ENCODE data around the gene USP15. TPM values are rescaled to one million over a fixed set of nuclear protein-coding genes. Genes with fewer than 3 reads are reported as not detected.

The USP15 gene
- polyA plus RNA-seq, 2 donors: 33.9 to 64.6 TPM

- H3K9me3 ChIP-seq (ENCODE audit: control insufficient read depth in 2 of 2, insufficient read depth in 1 of 2, low read depth in 1 of 2, low read length in 1 of 2): no peaks in the 10 kb centered on the region
- H3K27me3 ChIP-seq (ENCODE audit: control insufficient read depth in 1 of 2, insufficient read depth in 2 of 2, low read length in 2 of 2): no peaks in the 10 kb centered on the region
- peaks cover 0 to 3% of the 10 kb centered on the region in 2 donors for H3K4me1 ChIP-seq (ENCODE audit: control insufficient read depth in 2 of 2, insufficient read depth in 2 of 2, low read length in 1 of 2)
- H3K4me3 ChIP-seq (ENCODE audit: low read depth in 1 of 2, low read length in 2 of 2): no peak overlapping the region
- WGBS, 2 donors: 71 to 76% methylated on average over 3 of the region's 3 CpGs
- no peak overlapping the region for H3K27ac ChIP-seq (ENCODE audit: low read depth in 2 of 2, low read length in 1 of 2)
- no peaks in the 10 kb centered on the region for H3K36me3 ChIP-seq (ENCODE audit: control insufficient read depth in 2 of 2, insufficient read depth in 2 of 2, low read length in 1 of 2)
Observed at GRCh38 chr12:62264706-62265105, 4.5 kb downstream of the USP15 start.

GRCh38 chr12:62265511-62265910 is 5.3 kb downstream of the USP15 start:
- no peaks in the 10 kb centered on the region for H3K9me3 ChIP-seq (ENCODE audit: control insufficient read depth in 2 of 2, insufficient read depth in 1 of 2, low read depth in 1 of 2, low read length in 1 of 2)
- no peak overlapping the region for H3K4me3 ChIP-seq (ENCODE audit: low read depth in 1 of 2, low read length in 2 of 2)
- no peak overlapping the region for H3K27ac ChIP-seq (ENCODE audit: low read depth in 2 of 2, low read length in 1 of 2)
- H3K27me3 ChIP-seq (ENCODE audit: control insufficient read depth in 1 of 2, insufficient read depth in 2 of 2, low read length in 2 of 2): no peaks in the 10 kb centered on the region
- H3K36me3 ChIP-seq (ENCODE audit: control insufficient read depth in 2 of 2, insufficient read depth in 2 of 2, low read length in 1 of 2): no peaks in the 10 kb centered on the region
- 88 to 90% methylated on average over 4 of the region's 4 CpGs for WGBS, 2 donors
- peaks cover 0 to 3% of the 10 kb centered on the region in 2 donors for H3K4me1 ChIP-seq (ENCODE audit: control insufficient read depth in 2 of 2, insufficient read depth in 2 of 2, low read length in 1 of 2)

DNA sequence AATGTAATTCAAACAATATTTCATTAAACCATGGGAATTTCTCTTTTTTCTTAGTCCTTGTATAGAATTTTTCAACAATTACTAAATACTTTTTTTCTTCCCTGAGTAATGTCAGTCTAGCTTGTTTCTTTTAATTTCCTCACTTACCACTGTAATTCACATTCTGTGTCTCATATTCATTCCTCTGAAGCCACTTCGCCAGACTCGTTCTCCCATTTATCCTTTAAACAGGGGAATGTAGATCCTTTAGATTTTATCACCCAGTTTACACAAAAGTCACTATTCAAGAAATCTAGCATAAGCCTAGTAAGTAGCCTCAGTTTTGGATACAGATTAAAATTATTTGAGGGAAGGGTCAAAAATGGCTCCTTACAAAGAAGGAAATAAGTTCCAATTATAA is 6.8 kb downstream of the USP15 start:
- no peaks in the 10 kb centered on the region for H3K36me3 ChIP-seq (ENCODE audit: control insufficient read depth in 2 of 2, insufficient read depth in 2 of 2, low read length in 1 of 2)
- H3K4me1 ChIP-seq (ENCODE audit: control insufficient read depth in 2 of 2, insufficient read depth in 2 of 2, low read length in 1 of 2): peaks cover 0 to under 1% of the 10 kb centered on the region in 2 donors
- 85 to 88% methylated on average over 2 of the region's 2 CpGs for WGBS, 2 donors
- H3K27ac ChIP-seq (ENCODE audit: low read depth in 2 of 2, low read length in 1 of 2): no peak overlapping the region
- H3K9me3 ChIP-seq (ENCODE audit: control insufficient read depth in 2 of 2, insufficient read depth in 1 of 2, low read depth in 1 of 2, low read length in 1 of 2): no peaks in the 10 kb centered on the region
- no peak overlapping the region for H3K4me3 ChIP-seq (ENCODE audit: low read depth in 1 of 2, low read length in 2 of 2)
- H3K27me3 ChIP-seq (ENCODE audit: control insufficient read depth in 1 of 2, insufficient read depth in 2 of 2, low read length in 2 of 2): no peaks in the 10 kb centered on the region

- no peaks in the 10 kb centered on the region for H3K9me3 ChIP-seq (ENCODE audit: control insufficient read depth in 2 of 2, insufficient read depth in 1 of 2, low read depth in 1 of 2, low read length in 1 of 2)
- H3K27me3 ChIP-seq (ENCODE audit: control insufficient read depth in 1 of 2, insufficient read depth in 2 of 2, low read length in 2 of 2): no peaks in the 10 kb centered on the region
- H3K36me3 ChIP-seq (ENCODE audit: control insufficient read depth in 2 of 2, insufficient read depth in 2 of 2, low read length in 1 of 2): no peaks in the 10 kb centered on the region
- H3K4me1 ChIP-seq (ENCODE audit: control insufficient read depth in 2 of 2, insufficient read depth in 2 of 2, low read length in 1 of 2): no peaks in the 10 kb centered on the region
- 79 to 81% methylated on average over 1 of the region's 1 CpG for whole genome bisulfite sequencing, 2 donors
- no peak overlapping the region for H3K4me3 ChIP-seq (ENCODE audit: low read depth in 1 of 2, low read length in 2 of 2)
- no peak overlapping the region for H3K27ac ChIP-seq (ENCODE audit: low read depth in 2 of 2, low read length in 1 of 2)
Observed at GRCh38 chr12:62267480-62267879, 7.3 kb downstream of the USP15 start.

DNA sequence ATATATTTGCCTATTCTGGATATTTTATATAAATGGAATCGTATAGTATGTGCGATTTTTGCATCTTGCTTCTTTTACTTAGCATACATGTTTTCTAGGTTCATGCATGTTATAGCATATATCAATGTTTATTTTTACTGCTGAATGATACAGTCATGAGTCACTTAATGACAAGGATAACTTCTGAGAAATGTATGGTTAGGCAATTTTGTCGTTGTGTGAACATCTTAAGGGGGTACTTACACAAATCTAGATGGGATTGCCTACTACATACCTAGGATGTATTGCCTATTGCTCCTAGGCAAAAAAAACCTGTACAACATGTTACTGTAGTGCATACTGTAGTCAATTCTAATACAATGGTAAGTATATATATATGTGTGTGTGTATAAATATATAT is 8.8 kb downstream of the USP15 start:
- H3K9me3 ChIP-seq (ENCODE audit: control insufficient read depth in 2 of 2, insufficient read depth in 1 of 2, low read depth in 1 of 2, low read length in 1 of 2): no peaks in the 10 kb centered on the region
- no peaks in the 10 kb centered on the region for H3K36me3 ChIP-seq (ENCODE audit: control insufficient read depth in 2 of 2, insufficient read depth in 2 of 2, low read length in 1 of 2)
- H3K27ac ChIP-seq (ENCODE audit: low read depth in 2 of 2, low read length in 1 of 2): no peak overlapping the region
- no peak overlapping the region for H3K4me3 ChIP-seq (ENCODE audit: low read depth in 1 of 2, low read length in 2 of 2)
- 49 to 64% methylated on average over 3 of the region's 3 CpGs for WGBS, 2 donors
- no peaks in the 10 kb centered on the region for H3K27me3 ChIP-seq (ENCODE audit: control insufficient read depth in 1 of 2, insufficient read depth in 2 of 2, low read length in 2 of 2)
- no peaks in the 10 kb centered on the region for H3K4me1 ChIP-seq (ENCODE audit: control insufficient read depth in 2 of 2, insufficient read depth in 2 of 2, low read length in 1 of 2)

DNA sequence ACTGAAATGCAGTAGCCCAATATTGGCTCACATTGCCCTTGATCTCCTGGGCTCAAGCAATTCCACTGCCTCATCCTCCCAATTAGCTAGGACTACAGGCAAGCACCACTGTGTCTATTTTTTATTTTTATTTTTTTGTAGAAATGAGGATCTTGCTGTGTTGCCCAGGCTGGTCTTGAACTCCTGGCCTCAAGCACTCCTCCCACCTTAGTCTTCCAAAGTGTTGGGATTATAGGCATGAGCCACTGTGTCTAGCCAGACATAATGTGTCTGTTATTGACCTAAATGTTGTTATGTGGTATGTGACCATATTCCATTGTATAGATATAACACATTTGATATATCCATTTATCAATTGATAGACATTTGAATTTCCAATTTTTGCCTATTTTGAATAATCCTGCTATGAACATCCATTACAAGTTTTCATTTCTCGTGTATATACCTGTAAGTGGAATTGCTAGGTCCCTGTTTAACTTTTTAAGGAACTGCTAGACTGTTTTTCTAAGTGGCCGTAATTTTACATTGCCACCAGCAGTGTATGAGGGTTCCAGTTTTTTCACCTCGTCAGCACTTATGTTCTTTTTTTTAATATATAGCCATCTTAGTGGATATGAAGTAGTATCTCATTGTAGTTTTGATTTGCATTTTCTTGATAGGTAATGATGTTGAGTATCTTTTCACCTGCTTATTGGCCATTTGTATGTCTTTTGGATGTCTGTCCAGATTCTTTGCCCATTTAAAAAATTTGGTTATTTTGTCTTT is 9.4 kb downstream of the USP15 start:
- 87 to 89% methylated on average over 3 of the region's 3 CpGs for WGBS, 2 donors
- Histone ChIP-seq H3K36me3 (ENCODE audit: control insufficient read depth in 2 of 2, insufficient read depth in 2 of 2, low read length in 1 of 2) (no peaks in the 10 kb centered on the region), H3K27ac (ENCODE audit: low read depth in 2 of 2, low read length in 1 of 2) (no peak overlapping the region), H3K4me1 (ENCODE audit: control insufficient read depth in 2 of 2, insufficient read depth in 2 of 2, low read length in 1 of 2) (no peaks in the 10 kb centered on the region), H3K27me3 (ENCODE audit: control insufficient read depth in 1 of 2, insufficient read depth in 2 of 2, low read length in 2 of 2) (no peaks in the 10 kb centered on the region), H3K9me3 (ENCODE audit: control insufficient read depth in 2 of 2, insufficient read depth in 1 of 2, low read depth in 1 of 2, low read length in 1 of 2) (no peaks in the 10 kb centered on the region), H3K4me3 (ENCODE audit: low read depth in 1 of 2, low read length in 2 of 2) (no peak overlapping the region)

DNA sequence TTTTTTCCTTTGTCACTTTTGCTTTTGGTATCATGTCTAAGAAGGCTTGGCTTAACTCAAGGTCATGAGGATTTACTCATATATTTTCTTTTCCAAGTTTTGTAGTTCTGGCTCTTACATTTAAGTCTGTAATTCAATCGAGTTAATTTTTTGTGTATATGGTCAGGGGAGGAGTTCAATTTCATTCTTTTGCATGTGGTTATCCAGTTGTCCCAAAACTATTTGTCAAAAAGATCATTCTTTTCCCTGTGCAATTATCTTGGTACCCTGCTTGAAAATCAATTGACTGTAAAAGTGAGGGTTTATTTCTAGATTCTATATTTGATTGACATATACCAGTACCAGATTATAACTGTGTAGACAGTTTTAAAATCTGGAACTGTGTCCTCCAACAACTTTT is 10.2 kb downstream of the USP15 start:
- no peaks in the 10 kb centered on the region for H3K27me3 ChIP-seq (ENCODE audit: control insufficient read depth in 1 of 2, insufficient read depth in 2 of 2, low read length in 2 of 2)
- no peaks in the 10 kb centered on the region for H3K36me3 ChIP-seq (ENCODE audit: control insufficient read depth in 2 of 2, insufficient read depth in 2 of 2, low read length in 1 of 2)
- no peak overlapping the region for H3K27ac ChIP-seq (ENCODE audit: low read depth in 2 of 2, low read length in 1 of 2)
- no peak overlapping the region for H3K4me3 ChIP-seq (ENCODE audit: low read depth in 1 of 2, low read length in 2 of 2)
- 39 to 49% methylated on average over 1 of the region's 1 CpG for WGBS, 2 donors
- no peaks in the 10 kb centered on the region for H3K4me1 ChIP-seq (ENCODE audit: control insufficient read depth in 2 of 2, insufficient read depth in 2 of 2, low read length in 1 of 2)
- H3K9me3 ChIP-seq (ENCODE audit: control insufficient read depth in 2 of 2, insufficient read depth in 1 of 2, low read depth in 1 of 2, low read length in 1 of 2): no peaks in the 10 kb centered on the region

DNA sequence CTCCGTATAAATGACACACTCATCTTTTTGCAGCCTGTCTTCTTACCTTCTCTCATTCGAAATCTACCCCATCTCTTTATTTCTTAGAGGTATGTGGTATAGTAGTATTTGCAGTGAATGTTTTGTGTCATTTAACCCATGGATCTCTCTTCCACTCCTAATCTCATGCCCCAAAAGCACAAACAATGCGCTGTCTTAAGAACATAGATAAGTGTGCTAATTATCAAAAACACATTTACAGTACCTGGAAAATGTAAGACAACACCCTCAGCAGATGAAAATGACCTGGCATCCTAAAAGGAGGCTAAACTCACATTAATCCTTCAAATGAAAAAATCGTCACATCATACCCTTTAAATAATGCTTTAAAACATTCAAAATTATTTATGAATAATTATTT is 10.7 kb downstream of the USP15 start:
- no peaks in the 10 kb centered on the region for H3K36me3 ChIP-seq (ENCODE audit: control insufficient read depth in 2 of 2, insufficient read depth in 2 of 2, low read length in 1 of 2)
- H3K9me3 ChIP-seq (ENCODE audit: control insufficient read depth in 2 of 2, insufficient read depth in 1 of 2, low read depth in 1 of 2, low read length in 1 of 2): no peaks in the 10 kb centered on the region
- no peak overlapping the region for H3K27ac ChIP-seq (ENCODE audit: low read depth in 2 of 2, low read length in 1 of 2)
- H3K4me1 ChIP-seq (ENCODE audit: control insufficient read depth in 2 of 2, insufficient read depth in 2 of 2, low read length in 1 of 2): no peaks in the 10 kb centered on the region
- 66 to 67% methylated on average over 4 of the region's 4 CpGs for WGBS, 2 donors
- no peaks in the 10 kb centered on the region for H3K27me3 ChIP-seq (ENCODE audit: control insufficient read depth in 1 of 2, insufficient read depth in 2 of 2, low read length in 2 of 2)
- H3K4me3 ChIP-seq (ENCODE audit: low read depth in 1 of 2, low read length in 2 of 2): no peak overlapping the region

DNA sequence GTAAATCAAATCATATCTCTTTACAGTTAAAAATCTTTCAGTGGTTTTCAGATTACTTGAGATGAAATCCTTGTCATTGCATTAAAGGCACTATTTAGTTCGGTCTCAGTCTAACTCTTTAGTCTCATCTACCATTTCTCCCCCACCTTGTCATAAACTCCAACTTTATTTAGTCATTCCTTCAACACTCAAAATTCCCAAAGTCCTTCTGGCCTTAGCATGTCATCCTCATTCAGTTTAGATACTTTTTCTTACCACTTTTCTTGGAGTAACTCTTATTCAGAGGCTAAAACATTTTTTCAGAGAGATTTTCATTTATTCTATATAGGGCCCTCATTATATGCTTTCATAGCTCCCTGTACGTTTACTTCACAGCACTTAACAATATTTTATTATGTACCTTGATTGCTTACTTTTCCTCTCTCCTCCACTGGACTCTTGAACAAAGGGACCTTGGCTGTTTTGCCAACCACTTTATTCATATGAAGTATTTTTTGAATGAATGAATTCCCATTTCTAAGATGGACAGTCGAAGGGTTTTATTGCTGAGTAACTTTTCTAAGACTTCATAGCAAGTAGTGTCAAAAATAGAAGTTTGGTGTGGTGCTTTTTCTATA is 12.8 kb downstream of the USP15 start:
- Histone ChIP-seq H3K9me3 (ENCODE audit: control insufficient read depth in 2 of 2, insufficient read depth in 1 of 2, low read depth in 1 of 2, low read length in 1 of 2) (no peaks in the 10 kb centered on the region), H3K27me3 (ENCODE audit: control insufficient read depth in 1 of 2, insufficient read depth in 2 of 2, low read length in 2 of 2) (no peaks in the 10 kb centered on the region), H3K27ac (ENCODE audit: low read depth in 2 of 2, low read length in 1 of 2) (no peak overlapping the region), H3K4me1 (ENCODE audit: control insufficient read depth in 2 of 2, insufficient read depth in 2 of 2, low read length in 1 of 2) (no peaks in the 10 kb centered on the region), H3K4me3 (ENCODE audit: low read depth in 1 of 2, low read length in 2 of 2) (no peak overlapping the region), H3K36me3 (ENCODE audit: control insufficient read depth in 2 of 2, insufficient read depth in 2 of 2, low read length in 1 of 2) (no peaks in the 10 kb centered on the region)
- WGBS, 2 donors: 74 to 83% methylated on average over 3 of the region's 3 CpGs

Data from esophagus (tissue), 2 donors.